AG09309 (cell line): ENCODE data around the gene PTTG1IP.

Source experiments
- DNase-seq: peaks from one replicate; pipeline ENCODE4 v3.0.0-alpha.2; 2010; ENCODE audit warnings: low read depth
- H3K4me3 ChIP-seq: 2 replicates; pipeline ENCODE4 v1.5.1; 2011; ENCODE audit warnings: mild to moderate bottlenecking, low read depth, low read length, moderate library complexity; ENCODE audit not compliant: control insufficient read depth
- CTCF ChIP-seq: IDR thresholded peaks from 2 replicates; pipeline ENCODE4 v1.5.1; 2011; ENCODE audit warnings: mild to moderate bottlenecking, low read depth, low read length, inconsistent platforms; ENCODE audit not compliant: insufficient read depth, control insufficient read depth; ENCODE audit errors: missing control alignments

PTTG1IP gene

GRCh38 chr21:44840771-44841170 is 32.7 kb downstream of the PTTG1IP start:
- no peak for TF ChIP-seq CTCF
- no peak overlapping the region for H3K4me3 ChIP-seq
- DNase-seq = no peak

- TF ChIP-seq CTCF = no peak
- H3K4me3 ChIP-seq = no peak overlapping the region
- no peak for DNase-seq
Measured at GRCh38 chr21:44838951-44839350, 34.5 kb downstream of the PTTG1IP start.

- H3K4me3 ChIP-seq = no peak overlapping the region
- TF ChIP-seq CTCF = no peak
Measured at GRCh38 chr21:44838039-44838895, 35.2 kb downstream of the PTTG1IP start.

GRCh38 chr21:44837537-44837936 is 36.0 kb downstream of the PTTG1IP start:
- no peak overlapping the region for H3K4me3 ChIP-seq
- no peak for DNase-seq
- no peak for TF ChIP-seq CTCF

More at GRCh38 chr21:44838039-44838895, 35.2 kb downstream of the PTTG1IP start:
- no peak for DNase-seq

GRCh38 chr21:44836666-44837471 is 36.6 kb downstream of the PTTG1IP start:
- DNase-seq = no peak
- no peak overlapping the region for H3K4me3 ChIP-seq
- TF ChIP-seq CTCF = no peak

GRCh38 chr21:44836349-44836665 is 37.2 kb downstream of the PTTG1IP start:
- DNase-seq = no peak
- H3K4me3 ChIP-seq = no peak overlapping the region
- TF ChIP-seq CTCF = no peak

GRCh38 chr21:44835647-44835973 is 37.9 kb downstream of the PTTG1IP start:
- DNase-seq = no peak
- H3K4me3 ChIP-seq = no peak overlapping the region
- no peak for TF ChIP-seq CTCF
